ENCODE measurements around the gene ABCG8.

Gene ABCG8

DNA sequence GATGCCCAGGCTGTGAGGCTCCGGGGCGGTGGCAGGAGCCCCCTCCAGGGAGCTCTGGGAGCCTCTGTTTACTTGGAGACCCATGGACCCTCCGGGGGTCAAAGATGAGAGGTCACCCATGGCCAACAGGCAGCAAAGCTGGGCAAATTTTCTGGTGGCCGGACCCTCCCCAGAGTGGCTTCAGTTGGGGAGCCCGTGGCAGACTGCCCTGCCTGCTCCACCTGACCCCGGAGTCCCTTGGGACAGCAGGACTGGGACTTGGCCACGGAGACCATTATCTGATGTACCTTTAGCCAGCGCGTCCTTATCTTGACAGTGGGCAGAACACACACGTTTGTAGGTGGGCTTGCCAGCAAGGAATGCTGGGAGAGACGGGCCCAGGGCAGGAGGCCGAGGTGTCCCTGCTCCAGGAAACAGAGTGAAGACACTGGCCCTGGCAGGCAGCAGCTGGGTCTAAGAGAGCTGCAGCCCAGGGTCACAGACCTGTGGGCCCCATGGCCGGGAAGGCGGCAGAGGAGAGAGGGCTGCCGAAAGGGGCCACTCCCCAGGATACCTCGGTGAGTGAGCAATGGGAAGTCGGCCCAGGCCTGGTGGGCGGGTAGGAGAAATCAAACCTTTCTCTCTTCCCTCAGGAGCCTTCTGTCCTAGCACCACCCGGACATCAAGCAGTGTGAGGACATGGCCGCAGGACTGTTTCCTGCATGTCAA, at the start of gene ABCG8, which contains the start of gene ABCG5:
Gene ABCG8, plus strand, starts transcription at position 412 of the 708 bp plus-strand sequence. Its CDS starts 83 bp downstream, at position 495.
Gene ABCG5, minus strand, starts transcription at position 280 of the 708 bp plus-strand sequence. Its CDS starts 160 bp downstream, at position 120.
- DNase-seq, result no peak

DNA sequence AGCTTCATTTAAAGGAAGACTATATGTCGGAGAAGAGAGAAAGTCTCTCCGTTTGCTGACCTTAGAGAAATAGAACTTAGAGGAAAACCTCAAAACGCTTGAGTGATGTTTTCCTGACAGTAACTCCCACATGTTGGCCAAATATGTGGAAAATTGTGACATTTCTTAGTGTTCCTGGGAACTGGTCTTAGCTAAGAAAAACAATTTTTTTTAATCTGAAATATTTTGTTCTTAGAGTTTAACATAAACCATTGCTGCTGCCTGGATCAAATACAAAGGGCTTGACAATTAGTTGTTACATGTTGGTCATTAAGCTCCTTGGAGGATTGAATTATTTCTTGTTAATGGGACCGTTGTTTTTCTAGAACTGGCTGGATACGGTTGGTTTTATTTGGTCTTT, 48.6 kb upstream of the ABCG8 start:
- no peak for DNase-seq

DNA sequence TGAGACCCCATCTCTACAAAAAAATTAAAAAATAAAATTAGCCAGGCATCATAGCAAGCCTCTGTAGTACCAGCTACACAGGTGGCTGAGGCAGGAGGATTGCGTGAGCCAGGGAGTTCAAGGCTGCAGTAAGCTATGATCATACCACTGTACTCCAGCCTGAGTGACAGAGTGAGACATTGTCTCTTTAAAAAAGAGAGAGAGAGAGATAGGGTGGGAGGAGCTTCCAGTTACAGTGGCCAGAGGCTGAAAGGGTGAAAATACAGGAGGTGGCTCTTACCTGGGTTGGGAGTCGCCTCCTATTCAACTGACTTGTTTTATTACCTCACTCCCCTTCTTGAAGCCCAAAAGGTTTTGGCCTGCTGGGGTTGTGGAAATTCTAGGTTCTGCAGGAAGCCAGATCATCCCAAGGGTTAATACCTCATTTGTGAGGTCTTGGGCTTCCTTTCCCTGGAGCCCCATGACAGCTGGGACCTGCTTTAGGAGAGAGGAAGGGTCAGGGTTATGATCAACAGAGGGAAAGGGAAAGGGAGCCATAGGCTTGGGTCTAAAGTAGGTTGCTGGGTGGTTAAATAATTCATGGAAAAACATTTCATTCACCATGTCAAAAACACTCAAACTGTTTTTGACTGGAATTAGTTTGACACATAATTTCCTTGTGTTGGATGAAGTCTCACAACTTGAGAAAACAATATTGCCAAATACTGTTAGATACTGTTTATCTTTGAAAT, 47.6 kb upstream of the ABCG8 start:
- no peak for DNase-seq

DNA sequence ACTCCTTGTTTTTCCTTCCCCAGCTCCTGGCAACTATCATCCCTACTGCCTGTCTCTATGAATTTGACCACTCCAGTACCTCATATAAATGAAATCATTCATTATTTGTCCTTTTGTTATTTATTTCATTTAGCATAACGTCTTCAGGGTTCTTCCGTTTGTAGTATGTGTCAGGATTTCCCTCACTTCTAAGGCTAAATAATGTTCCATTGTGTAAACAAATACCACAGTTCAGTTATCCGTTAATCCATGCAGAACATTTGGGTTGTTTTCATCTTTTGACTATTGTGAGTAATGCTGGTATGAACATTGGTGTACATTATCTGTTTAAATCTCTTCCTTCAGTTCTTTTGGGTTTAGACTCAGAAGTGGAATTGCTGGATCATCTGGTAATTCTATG, 46.1 kb upstream of the ABCG8 start:
- DNase-seq, result no peak

DNA sequence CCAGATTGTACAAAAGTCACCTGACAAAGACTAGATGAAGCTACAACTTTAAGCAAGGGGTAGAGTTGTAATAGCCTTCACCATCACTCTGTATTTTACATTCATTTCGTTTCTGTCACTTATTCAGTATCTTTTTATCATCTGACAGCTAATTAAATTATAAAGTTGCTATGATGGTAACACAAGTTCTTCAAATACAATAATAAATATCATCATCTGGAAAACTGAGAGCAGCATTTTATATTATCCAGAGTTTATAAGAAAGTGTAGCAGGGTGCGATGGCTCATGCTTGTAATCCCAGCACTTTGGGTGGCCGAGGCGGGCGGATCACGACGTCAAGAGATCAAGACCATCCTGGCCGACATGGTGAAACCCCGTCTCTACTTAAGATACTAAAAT, 43.8 kb upstream of the ABCG8 start:
- no peak for DNase-seq

DNA sequence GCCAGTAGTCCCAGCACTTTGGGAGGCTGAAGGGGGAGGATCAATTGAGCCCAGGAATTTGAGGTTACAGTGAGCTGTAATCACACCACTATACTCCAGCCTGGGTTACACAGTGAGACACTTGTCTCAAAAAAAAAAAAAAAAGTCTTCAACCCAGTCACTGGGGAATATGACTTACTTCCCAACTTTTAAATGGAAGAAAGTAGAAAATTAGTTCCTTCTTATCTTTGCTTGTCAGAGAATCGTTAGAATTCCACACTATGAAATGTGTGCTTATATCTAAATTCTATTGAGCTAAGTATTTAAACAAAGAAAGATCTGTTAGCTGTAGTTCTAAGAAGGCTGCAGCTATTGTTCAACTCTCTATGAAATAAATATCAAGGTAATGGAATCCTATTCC, 42.6 kb upstream of the ABCG8 start:
- no peak for DNase-seq

DNA sequence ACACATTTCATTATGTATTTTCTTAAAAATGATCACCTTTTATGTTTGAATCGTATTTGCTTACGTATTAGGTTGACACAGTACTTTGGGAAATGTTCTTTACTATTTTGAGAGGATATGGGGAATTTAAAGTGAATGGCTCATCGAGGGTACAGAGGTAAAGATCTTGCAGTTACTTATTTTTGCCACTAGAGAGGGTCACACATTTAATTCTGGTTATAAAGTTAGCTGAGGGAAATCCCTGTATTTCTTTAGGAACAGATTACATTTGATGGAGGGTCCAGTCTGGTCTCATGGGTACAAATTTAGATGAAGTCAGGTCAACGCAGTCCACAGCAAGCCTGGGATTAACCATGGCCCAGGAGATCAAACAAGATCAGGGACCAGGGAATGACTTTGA, 40.5 kb upstream of the ABCG8 start:
- DNase-seq, result no peak

DNA sequence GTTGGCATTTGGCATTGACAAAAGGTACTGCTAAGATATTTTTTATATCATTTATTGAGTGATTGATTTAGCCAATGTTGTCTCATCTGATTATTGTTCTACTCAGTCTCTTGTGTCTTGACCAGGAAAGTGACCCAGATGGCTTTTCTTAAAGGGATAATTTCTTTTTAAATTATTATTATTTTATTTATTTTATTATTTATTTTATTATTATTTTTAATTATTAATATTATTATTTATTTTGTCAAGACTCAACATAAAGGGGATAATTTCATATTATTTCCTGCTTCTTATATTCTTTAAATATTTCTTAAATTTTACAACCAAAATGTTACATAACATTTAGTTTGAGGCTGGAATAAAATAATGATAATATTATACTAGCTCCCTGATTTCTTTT, 37.9 kb upstream of the ABCG8 start:
- no peak for DNase-seq

DNA sequence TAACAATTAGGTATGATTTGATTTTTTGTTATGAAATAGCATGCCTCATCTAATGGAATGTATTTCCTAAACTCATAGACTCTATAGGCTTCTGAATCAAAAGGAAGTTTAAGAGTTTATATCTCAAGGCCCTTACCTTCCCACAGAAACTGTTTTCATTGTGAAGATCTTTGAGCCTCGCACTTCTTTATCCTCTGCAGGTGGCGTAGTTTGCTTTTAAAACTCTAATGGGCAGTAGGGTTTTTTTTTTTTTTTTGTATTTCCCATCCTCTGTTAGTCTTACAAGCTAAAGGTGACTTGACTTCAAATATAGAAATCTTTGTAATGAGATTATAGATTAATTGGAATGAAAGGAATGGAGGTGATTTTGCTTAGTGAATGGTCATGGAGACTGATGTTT, 36.6 kb upstream of the ABCG8 start:
- no peak for DNase-seq

DNA sequence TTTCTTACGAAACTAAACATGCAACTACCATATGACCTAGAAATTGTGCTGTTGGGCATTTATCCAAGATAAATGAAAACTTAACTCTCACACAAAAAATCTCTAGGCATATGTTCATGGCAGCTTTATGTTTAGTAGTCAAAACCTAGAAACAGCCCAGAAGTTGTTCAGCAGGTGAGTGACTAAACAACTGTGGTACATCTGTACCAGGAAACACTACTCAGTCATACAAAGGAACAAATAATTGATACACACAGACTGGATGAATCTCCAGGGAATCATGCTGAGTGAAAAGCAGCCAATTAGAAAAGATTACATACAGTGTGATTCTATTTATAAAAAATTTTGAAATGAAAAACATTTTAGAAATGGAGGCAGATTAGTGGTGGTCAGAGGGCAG, 35.7 kb upstream of the ABCG8 start:
- no peak for DNase-seq

DNA sequence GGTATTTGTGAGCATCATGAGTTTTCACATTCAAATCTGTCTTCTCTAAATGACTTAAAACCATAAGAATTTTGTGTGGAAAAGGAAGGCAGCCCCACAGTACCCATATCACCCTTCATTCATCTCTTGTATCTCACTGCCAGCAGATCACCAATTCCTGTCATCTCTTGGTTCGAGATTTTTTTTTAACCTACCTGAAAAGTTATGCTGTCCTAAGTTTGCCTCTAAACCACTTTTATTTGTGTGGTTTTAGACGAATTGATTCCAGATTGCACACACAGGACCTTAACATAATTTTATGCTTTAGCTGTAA, 32.1 kb upstream of the ABCG8 start:
- DNase-seq, result no peak

DNA sequence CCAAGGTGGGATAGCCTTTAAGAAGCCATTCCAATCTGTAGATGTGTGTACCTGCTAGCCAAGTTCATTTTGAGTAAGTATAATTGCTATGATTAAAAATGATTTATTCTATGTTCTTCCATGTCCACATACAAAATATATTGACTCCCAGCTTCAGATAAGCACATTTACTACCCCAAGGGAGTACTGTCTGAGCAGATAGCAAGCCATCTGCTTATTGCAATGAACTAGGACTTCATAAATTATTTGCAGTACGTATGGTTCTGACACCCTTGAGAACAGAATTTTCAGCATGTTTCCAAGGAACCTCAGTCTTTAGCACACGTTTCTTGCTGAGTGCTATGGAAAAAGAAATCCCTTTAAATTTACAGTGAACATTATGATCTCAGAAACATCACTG, 28.3 kb upstream of the ABCG8 start:
- DNase-seq, result no peak

DNA sequence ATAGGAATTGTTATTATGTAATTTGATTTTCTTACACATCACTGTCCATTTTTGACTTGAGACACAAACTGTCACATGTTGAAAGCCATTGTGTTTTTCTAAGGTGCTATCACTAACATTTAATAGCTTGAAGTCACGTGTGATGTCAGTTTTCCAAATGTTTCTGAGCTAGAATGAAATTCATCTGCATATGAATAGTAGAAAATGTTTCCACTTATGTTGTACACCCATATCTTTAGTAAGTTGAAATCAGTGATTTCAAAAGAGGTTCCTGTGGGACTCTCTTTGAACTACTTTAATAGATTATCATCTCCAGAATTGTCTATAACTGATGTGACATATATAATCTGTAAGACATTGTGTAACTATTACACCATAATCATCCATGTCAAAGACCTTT, 27.9 kb upstream of the ABCG8 start:
- DNase-seq, result no peak

DNA sequence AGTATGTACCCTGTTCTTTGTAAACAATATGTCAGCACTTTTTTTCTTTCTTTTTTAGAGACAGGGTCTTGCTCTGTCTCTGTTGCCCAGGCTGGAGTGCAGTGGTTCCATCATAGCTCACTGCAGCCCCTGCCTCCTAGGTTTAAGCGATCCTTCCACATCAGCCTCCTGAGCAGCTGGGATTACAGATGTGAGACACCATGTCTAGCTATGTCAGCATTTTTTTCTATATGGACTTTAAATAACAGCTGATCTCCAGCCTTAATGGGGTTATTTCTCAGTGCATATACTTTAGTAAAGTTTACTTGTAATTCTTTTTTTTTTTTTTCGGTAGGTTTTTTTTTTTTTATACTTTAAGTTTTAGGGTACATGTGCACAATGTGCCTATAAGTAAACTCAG, 26.8 kb upstream of the ABCG8 start:
- DNase-seq, result no peak

DNA sequence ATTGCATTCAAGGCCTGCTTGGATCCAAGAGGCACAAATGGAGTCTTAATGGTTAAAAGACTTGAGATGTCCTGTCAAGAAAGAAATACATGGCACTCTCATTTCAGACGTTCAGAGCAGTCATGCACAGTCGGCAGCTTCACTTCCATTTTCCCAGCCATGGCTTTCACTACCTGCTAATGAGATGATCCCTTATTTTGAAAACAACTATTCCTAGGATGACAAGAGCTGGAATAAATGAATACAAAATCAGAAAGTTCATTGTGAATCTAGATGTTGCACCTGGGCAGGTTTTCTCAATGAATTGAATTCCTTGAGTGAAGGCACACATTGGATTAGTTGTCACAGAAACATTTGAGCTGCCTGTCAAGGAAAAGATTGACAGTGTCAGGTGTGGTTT, 25.8 kb upstream of the ABCG8 start:
- no peak for DNase-seq

DNA sequence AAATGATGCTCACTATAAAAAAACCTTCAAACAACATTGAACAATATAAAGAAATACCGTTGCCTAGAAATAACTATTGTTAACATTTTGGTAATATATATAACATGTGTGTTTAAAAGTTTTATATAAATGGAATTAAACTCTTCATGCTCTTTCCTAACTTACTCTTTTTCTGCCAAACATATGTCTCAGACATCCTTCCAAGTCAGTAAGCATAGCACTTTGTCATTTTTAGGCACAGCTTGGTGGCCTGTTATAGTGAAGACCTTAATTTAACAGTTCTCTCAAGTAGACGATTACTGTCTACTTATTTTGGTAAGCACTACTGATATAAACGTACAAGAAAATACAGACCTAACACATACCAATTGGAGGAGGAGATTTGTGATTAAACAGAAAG, 24.1 kb upstream of the ABCG8 start:
- no peak for DNase-seq

DNA sequence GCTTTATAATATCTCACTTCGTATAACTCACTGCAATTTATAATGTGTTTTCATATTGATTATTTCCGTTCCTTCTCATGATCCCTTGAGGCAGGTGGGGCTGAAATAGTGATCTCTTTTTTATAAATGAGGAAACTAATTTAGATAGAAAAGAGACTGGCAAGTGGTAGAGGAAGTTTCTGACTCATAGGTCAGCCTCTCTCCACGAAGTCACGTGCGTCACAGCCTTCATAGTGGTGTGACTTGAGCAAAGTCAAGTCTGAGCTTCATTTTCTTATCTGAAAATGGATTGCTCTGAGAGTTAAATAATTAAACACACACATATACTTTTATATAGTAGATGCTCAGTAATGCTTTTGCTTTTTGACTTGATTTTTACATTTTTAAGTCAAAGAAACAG, 20.0 kb upstream of the ABCG8 start:
- no peak for DNase-seq

DNA sequence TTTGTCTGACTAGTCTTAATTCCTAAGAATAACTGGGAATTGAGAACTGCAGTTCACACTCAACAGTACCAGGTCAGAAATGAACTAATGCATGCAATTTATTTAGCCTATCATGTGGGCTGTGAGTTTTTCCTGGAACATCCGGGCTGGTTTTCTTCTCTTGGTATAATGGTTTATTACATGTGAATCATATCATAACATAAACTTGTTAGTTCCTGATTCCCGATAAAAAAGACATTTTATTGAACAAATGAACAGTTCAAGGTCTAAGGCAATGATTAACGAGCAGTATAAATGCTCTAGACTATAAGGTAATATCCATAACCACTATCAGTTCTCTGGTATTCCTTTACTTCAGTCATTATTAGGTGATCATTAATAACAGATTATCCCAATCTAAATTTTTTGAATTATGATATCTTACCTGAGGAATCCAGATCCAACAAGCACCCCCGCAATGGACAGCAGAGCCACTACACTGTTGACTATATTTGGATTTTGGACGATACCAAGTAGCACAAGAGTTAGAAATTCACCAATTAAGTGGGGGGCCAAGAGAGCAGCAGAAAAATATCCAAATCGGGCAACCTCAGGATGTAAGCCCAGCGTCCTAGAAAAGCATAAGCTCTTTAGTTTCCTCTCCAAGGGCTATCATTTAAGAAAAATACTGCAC, 19.1 kb upstream of the ABCG8 start:
- no peak for DNase-seq

DNA sequence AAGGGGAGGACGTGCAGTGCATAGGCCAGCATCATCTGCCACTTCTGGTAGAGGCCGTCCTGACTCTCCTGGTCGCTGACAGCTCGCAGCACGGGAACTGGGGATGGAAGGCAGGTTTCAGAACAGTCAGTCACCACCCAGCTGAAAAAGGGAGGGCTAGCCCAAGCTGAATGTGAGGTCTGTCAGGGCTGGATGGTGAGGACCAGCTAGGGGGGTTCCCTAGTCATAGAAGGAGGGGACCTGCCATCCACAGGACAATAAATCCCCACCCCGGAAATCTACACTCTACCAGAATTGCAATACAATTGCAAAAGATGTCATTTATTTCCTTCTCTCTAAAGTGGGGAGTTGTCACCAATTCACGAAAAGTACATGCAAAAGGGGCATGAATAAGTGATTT, 15.9 kb upstream of the ABCG8 start:
- no peak for DNase-seq

DNA sequence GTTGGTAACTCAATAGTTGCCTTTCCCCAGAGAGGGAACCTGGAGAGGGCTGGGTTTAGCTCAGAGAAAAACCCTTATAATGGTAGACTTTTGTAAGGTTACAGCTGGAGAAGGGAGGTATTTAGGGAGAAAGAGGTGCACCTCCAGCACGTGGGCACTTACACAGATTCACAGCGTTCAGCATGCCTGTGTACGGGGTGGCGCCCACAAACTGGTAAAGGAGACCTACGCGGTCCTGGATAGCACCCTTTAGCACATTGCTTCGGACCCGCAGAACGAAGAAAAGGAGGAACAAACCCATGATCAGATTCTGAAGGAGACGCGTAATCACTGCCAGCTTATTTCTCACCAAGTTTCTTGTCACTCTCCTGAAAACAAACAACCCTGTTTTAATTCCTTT, 15.0 kb upstream of the ABCG8 start:
- no peak for DNase-seq

DNA sequence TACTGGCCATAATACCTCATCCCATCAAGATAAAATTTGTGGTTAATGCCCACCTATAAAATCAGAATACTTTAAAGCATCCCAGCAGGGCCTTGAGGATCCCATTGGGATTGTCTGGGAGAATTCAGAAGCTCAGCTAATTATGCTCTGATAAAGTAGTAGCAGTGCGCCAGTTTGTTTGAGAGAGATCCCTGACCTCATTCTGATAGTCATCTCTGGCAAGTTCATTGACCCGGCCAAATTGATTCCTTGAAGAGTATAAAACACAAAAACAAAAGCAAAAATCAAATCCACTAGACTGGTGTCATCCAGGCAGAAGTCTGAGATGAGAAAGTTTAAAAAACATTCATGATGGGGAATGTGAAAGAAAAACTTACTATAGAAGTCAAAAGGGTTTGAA, 14.3 kb upstream of the ABCG8 start:
- no peak for DNase-seq

DNA sequence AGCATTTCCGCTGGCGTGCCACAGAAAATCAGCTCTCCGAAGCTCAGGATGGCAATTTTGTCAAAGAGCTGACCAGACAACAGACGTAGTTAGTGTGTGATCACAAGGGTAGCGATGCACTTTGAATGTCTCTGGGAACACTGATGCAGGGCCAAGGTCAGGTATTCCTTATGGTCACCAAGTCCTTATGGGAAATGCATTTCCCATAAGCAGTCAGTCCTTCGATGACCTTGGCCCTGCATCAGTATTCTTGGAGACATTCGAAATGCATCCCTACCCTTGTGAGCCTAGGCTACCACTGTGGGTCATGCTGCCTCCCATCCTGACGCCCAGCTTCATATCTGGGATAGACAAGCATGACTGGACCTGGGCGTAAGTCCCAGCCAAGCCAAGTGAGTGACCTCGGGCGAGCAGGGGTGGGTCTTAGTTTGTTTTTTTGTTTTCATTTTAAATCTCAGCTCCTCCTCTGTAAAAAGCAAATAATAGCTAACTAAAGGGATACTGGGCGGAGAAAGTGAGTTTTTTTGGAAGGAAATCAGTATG, 13.7 kb upstream of the ABCG8 start:
- no peak for DNase-seq

DNA sequence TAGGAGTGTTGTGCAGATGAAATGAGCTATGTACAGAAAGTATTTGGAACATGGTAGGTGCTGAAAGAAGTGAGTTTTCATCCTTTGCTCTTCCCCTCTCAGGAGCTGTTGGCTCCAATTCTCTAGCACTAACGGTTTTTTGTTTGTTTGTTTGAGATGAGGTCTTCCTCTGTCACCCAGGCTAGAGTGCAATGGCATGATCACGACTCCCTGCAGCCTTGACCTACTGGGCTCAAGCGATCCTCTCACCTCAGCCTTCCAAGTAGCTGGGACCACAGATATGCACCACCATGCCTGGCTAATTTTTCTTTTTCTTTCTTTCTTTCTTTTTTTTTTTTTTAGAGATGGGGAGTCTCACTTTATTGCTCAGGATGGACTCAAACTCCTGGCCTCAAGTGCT, 12.9 kb upstream of the ABCG8 start:
- DNase-seq, result no peak

All from activated CD8-positive, alpha-beta memory T cell treated with anti-CD3 and anti-CD28 coated beads, Interleukin-2, amount 50 U/mL, for 48 hours (primary cell).